Thoracic aorta (tissue), 2 donors: ENCODE measurements around the gene SLC30A5. TPM values are rescaled to one million over a fixed set of nuclear protein-coding genes. Genes with fewer than 3 reads are reported as not detected.
"Not testable (repeated sequence)": the region's sequence is repeated elsewhere in the genome, so short reads cannot be mapped to it uniquely, and the experiment has no call there.

ENCODE experiments used
- ATAC-seq: fragments of 150-250 bp; one replicate; pipeline ENCODE4 v1.8.0; 2017; ENCODE audit warnings: low read depth; ENCODE audit not compliant: insufficient number of reproducible peaks, low FRiP score
- DNase-seq: peaks from one replicate; pipeline ENCODE4 v3.0.0-alpha.2; 2020; ENCODE audit warnings: low spot score
- H3K27ac ChIP-seq, 2 donors: fragments of 200-600 bp; sonication (generic); 1 replicate in 1 of 2; 2 replicates in 1 of 2; pipeline ENCODE4 v1.5.1; 2016; ENCODE audit warnings: mild to moderate bottlenecking in 2 of 2, moderate library complexity in 2 of 2
- H3K27me3 ChIP-seq: fragments of 200-600 bp; sonication (generic); replicated peaks from 2 replicates; pipeline ENCODE4 v1.6.0; 2016; ENCODE audit warnings: mild to moderate bottlenecking; ENCODE audit not compliant: insufficient read depth
- H3K36me3 ChIP-seq: fragments of 200-600 bp; sonication (generic); one replicate; pipeline ENCODE4 v1.5.1; 2016
- H3K4me1 ChIP-seq, 2 donors: fragments of 200-600 bp; sonication (generic); 1 replicate in 1 of 2; 2 replicates in 1 of 2; pipeline versions ENCODE4 v1.5.1 to v1.6.0; 2016; ENCODE audit warnings: low read depth in 2 of 2, mild to moderate bottlenecking in 1 of 2; ENCODE audit not compliant: control insufficient read depth in 1 of 2
- H3K4me3 ChIP-seq: fragments of 200-600 bp; sonication (generic); 2 replicates; pipeline ENCODE4 v1.5.1; 2016; ENCODE audit warnings: mild to moderate bottlenecking
- H3K9me3 ChIP-seq: fragments of 200-600 bp; sonication (generic); 2 replicates; pipeline ENCODE4 v1.5.1; 2016
- total RNA-seq, 2 donors: library from RNA; depleted of rRNA; stranded (reverse); fragments of >200 nt; gene quantifications; one replicate each; pipeline versions ENCODE4 v1.1.0 to v1.2.3, GENCODE V29; 2016
- TF ChIP-seq, protein P1 (sequence below): fragments of 200-600 bp; sonication (generic); IDR thresholded peaks from one replicate; pipeline ENCODE4 v1.5.1; 2019; ENCODE audit warnings: antibody characterized with exemption

SLC30A5 gene
- total RNA-seq, 2 donors from 2014 or later: 42.8 to 64.3 TPM

GRCh38 chr5:69103521-69103920 lies 9.7 kb downstream of the SLC30A5 start:
- TF ChIP-seq, protein P1, sequence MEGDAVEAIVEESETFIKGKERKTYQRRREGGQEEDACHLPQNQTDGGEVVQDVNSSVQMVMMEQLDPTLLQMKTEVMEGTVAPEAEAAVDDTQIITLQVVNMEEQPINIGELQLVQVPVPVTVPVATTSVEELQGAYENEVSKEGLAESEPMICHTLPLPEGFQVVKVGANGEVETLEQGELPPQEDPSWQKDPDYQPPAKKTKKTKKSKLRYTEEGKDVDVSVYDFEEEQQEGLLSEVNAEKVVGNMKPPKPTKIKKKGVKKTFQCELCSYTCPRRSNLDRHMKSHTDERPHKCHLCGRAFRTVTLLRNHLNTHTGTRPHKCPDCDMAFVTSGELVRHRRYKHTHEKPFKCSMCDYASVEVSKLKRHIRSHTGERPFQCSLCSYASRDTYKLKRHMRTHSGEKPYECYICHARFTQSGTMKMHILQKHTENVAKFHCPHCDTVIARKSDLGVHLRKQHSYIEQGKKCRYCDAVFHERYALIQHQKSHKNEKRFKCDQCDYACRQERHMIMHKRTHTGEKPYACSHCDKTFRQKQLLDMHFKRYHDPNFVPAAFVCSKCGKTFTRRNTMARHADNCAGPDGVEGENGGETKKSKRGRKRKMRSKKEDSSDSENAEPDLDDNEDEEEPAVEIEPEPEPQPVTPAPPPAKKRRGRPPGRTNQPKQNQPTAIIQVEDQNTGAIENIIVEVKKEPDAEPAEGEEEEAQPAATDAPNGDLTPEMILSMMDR: no peak
- no peak for DNase-seq
- H3K36me3 ChIP-seq: peaks cover 35% of the 10 kb centered on the region
- H3K4me3 ChIP-seq: no peak overlapping the region
- no peaks in the 10 kb centered on the region for H3K4me1 ChIP-seq
- H3K27me3 ChIP-seq: no peaks in the 10 kb centered on the region
- ATAC-seq: no peak
- H3K27ac ChIP-seq: no peak overlapping the region
- H3K9me3 ChIP-seq: no peaks in the 10 kb centered on the region

DNA sequence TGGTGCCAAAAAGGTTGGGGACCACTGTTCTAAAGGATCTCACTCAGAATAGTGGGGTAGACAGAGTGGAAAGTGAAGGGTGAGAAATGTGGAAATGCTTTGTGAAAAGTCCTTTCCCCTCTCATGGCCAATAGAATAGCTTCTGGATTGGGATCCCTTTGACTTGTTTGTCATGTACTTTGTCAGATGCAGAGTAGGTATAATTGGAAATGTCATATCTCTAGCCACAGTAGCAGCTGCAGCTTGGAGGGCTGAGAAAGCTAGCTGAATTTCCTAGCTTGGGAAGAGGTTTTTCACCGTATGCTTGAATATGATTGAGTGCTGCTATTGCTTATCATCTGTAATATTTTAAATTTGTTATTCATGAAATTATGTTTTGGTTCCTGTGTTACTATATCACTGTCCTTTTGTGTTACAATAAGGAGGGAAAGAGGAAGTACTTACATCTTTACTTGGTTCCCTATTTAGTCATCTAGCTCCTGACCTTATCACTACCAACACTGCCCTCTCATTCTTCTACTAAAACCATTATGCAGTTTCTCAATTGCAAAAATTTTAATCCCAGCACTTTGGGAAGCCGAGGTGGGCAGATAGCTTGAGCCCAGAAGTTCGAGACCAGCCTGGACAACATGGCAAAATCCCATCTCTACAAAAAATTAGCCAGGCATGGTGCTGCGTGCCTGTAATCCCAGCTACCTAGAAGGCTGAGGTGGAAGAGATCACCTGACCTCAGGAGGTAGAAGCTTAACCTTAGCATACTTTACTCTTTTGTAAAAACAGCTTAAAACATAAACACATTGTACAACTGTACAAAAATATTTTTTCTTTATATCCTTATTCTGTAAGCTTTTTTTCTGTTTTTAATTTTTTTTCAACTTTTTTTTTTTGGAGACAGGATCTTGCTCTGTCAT lies 12.4 kb downstream of the SLC30A5 start:
- no peak for DNase-seq
- Histone ChIP-seq H3K4me1 (no peaks in the 10 kb centered on the region), H3K27me3 (no peaks in the 10 kb centered on the region), H3K36me3 (peaks cover 43% of the 10 kb centered on the region), H3K4me3 (no peak overlapping the region), H3K27ac (no peak overlapping the region), H3K9me3 (no peaks in the 10 kb centered on the region)
- ATAC-seq: no peak
- TF ChIP-seq, protein P1: no peak

DNA sequence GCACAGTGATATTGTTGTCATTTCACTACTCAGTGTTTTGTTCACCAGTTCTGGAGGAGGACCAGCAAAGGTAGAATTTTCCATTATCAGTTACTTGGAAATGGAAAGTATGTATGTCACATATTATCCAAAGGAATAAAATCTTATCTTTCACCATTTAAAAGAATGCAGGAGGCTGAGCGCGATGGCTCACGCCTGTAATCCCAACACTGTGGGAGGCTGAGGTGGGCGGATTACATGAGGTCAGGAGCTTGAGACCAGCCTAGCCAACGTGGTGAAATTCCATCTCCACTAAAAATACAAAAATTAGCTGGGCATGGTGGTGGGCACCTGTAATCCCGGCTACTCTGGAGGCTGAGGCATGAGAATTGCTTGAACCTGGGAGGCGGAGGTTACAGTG lies 14.6 kb downstream of the SLC30A5 start:
- not testable (repeated sequence) for H3K9me3 ChIP-seq, DNase-seq, H3K27me3 ChIP-seq, ATAC-seq, H3K4me3 ChIP-seq, H3K27ac ChIP-seq, H3K4me1 ChIP-seq
- H3K36me3 ChIP-seq: peaks cover 49% of the 10 kb centered on the region

DNA sequence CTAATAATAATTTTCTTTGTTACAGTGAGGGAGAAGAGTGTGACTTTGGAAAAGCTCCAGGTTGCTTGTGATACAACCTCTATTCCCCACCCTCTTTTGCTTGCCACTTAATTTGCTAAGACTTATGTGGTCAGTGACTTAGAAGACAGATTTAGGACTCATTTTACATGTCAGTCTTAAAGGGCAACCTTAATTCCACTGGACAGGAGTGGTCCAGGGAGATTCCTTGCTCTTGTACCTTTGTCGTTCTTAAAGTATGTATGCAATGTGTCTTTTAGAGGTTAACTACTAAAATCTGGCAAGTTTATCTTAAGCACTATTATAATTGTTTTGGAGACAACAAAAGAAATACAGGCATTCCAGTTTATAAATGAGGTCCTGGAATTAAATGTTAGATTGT lies 20.0 kb downstream of the SLC30A5 start:
- no peaks in the 10 kb centered on the region for H3K9me3 ChIP-seq
- H3K36me3 ChIP-seq: peaks cover 32% of the 10 kb centered on the region
- ATAC-seq (no peak), DNase-seq (no peak)
- H3K27me3 ChIP-seq: no peaks in the 10 kb centered on the region
- no peak overlapping the region for H3K27ac ChIP-seq
- H3K4me1 ChIP-seq: no peaks in the 10 kb centered on the region
- TF ChIP-seq, protein P1: no peak
- H3K4me3 ChIP-seq: no peak overlapping the region

DNA sequence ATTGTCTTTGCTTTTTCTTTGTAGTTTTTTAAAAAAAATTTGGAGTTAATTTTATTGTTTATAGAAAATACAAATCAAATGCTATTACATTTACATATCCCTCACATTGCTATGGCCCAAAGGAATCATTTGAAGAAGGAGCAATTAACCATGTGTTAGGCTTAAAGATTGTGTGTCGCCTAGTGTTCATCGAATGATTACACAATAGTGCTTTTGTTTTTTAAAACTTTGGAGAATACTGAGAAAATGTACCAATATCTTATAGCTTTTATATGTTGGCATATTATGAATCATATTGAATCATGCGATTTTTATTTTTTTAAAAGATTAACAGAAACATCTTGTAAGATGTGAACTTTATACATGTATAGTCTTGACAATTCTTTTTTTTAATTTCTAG lies 21.7 kb downstream of the SLC30A5 start:
- TF ChIP-seq, protein P1: no peak
- no peak for ATAC-seq
- Histone ChIP-seq H3K27me3 (no peaks in the 10 kb centered on the region), H3K4me1 (no peaks in the 10 kb centered on the region), H3K27ac (no peak overlapping the region), H3K9me3 (no peaks in the 10 kb centered on the region), H3K36me3 (peaks cover 32% of the 10 kb centered on the region), H3K4me3 (no peak overlapping the region)
- DNase-seq: no peak
